Measurements from ENCODE around the gene RAB3IL1. TPM values are rescaled to one million over a fixed set of nuclear protein-coding genes. Genes with fewer than 3 reads are reported as not detected.
A peak's percentile ranks its signal among the peaks of the same experiment; 100 is the strongest.

Gene RAB3IL1
- total RNA-seq, 1 experiment from 2014 or later = 2.3 TPM

DNA sequence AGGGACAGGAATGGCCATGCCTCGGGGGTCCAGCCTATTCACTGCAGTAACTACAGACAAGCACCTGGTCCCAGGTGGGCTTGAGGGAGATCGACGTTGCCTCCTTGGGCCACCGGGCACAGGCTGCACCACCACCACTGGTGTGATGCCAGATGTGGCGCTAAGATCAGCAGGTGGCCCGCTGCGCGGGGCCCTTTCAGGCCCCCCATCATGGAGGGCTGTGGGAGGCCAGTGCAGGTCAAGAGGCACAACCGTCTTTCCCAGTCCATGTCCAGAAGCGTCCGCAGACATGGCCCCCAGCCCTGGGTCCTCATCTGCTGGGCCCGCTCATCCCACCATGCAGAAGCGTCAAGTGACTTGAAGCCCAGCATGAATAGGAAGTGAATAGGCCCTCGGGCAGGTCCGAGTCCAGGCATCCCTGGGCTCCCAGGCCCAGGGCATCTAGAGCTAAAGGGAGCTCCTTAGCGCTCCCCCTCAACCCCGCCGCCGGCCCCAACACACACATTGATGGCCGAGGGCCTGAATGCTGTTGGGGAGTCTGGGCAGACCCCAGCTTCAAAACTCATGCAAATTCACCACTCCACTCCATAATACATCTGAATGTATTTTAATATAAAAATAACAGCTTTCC lies 44.3 kb downstream of the RAB3IL1 start:
- TF ChIP-seq CTCF (IDR thresholded peaks at IDR 0.05; ENCODE audit: unreplicated experiment) = no peak
- Mint-ChIP-seq H3K27me3 (ENCODE audit: insufficient read depth, unreplicated experiment) (no peaks in the 10 kb centered on the region), H3K9me3 (ENCODE audit: unreplicated experiment) (no peaks in the 10 kb centered on the region), H3K36me3 (ENCODE audit: insufficient read depth, unreplicated experiment) (peaks cover 6% of the 10 kb centered on the region), H3K4me1 (ENCODE audit: insufficient read depth, unreplicated experiment) (peaks cover 18% of the 10 kb centered on the region), H3K27ac (ENCODE audit: low read depth, unreplicated experiment) (no peak overlapping the region), H3K4me3 (ENCODE audit: unreplicated experiment) (no peak overlapping the region)
- ChIA-PET CTCF (interaction anchor here (0.5 to 4.4 kb wide), 5 partner anchors 10 to 1966 kb away, joined by 3 to 32 read pairs (median 4); no protein-coding TSS in a partner anchor), POLR2A (no interaction called here)
- intact Hi-C loops (cut with micrococcal nuclease) = no loop called here
- no TSS peak for BruUV-seq (replicated peaks)
- DNase-seq (ENCODE audit: unreplicated experiment) = no peak

DNA sequence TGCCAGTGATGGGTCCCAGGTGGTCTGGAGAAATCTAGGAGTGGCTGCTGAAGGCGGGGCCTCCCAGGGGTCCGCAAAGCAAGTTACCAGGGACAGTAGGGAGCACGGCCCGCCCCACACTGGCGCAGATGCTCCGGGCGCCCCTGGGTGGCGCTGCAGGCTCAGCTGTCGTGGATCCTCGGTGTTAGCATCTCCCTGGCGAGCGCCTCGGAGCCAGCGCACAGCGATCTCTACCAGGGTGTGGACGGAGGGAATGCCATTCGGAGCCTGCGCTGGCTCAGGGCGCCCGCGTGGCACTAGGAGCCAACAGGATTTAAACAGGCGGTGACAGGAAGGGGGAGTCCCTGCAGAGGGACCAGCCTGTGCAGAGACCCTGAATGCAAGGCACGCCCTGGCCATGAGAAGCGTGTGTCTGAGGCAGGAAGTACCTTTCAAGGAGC lies 46.2 kb downstream of the RAB3IL1 start:
- H3K27me3 Mint-ChIP-seq (ENCODE audit: insufficient read depth, unreplicated experiment) = no peaks in the 10 kb centered on the region
- no peak overlapping the region for H3K4me3 Mint-ChIP-seq (ENCODE audit: unreplicated experiment)
- intact Hi-C loops (cut with micrococcal nuclease) = loop anchor here (1.0 kb wide), 6 partner anchors 17 to 211 kb away; no protein-coding TSS in a partner anchor
- TF ChIP-seq CTCF (IDR thresholded peaks at IDR 0.05; ENCODE audit: unreplicated experiment) = peak; percentile 97
- DNase-seq (ENCODE audit: unreplicated experiment) = peak; percentile 78
- POLR2A ChIA-PET = interaction anchor here (1.0 to 1.4 kb wide), 3 partner anchors 19 to 78 kb away, joined by 4 to 6 read pairs (median 4); partner anchors contain the start of gene FEN1
- H3K4me1 Mint-ChIP-seq (ENCODE audit: insufficient read depth, unreplicated experiment) = peaks cover 18% of the 10 kb centered on the region
- CTCF ChIA-PET = interaction anchor here (0.5 to 4.4 kb wide), 18 partner anchors 10 to 441 kb away, joined by 3 to 32 read pairs (median 6); partner anchors contain the start of gene FADS1
- H3K27ac Mint-ChIP-seq (ENCODE audit: low read depth, unreplicated experiment) = no peak overlapping the region
- peaks cover 3% of the 10 kb centered on the region for H3K36me3 Mint-ChIP-seq (ENCODE audit: insufficient read depth, unreplicated experiment)
- BruUV-seq (replicated peaks) = no TSS peak
- H3K9me3 Mint-ChIP-seq (ENCODE audit: unreplicated experiment) = no peaks in the 10 kb centered on the region

DNA sequence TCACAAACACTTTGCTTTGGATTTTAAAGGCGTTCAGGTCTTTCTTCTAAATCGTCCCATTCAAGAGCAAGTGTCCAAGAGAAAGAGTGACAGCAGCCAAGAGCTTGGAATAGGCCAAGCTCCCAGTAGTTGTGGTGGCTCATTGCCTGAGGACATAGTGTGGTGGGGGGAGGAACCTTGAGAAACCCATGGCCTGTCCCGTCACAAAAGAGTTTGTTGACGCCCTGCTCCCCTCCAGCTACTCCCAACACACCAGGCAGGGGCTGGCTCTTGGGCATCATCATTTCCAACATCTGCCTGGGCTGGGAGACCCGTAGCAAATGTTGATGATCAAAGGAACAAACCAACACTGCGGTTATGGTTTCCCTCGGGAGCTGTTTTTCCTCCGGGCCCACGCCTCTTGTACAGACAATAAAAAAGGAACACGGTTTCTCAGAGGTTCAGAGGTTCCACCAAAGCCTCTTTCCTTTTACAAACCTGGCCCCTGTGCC lies 46.8 kb downstream of the RAB3IL1 start:
- no peaks in the 10 kb centered on the region for H3K36me3 Mint-ChIP-seq (ENCODE audit: insufficient read depth, unreplicated experiment)
- no peak overlapping the region for H3K4me3 Mint-ChIP-seq (ENCODE audit: unreplicated experiment)
- CTCF ChIA-PET = interaction anchor here (0.6 to 4.4 kb wide), 21 partner anchors 11 to 980 kb away, joined by 3 to 32 read pairs (median 4); partner anchors contain the start of gene FADS1

More for the DNA sequence above, 46.8 kb downstream of the RAB3IL1 start:
- no peak for TF ChIP-seq CTCF (IDR thresholded peaks at IDR 0.05; ENCODE audit: unreplicated experiment)
- no peaks in the 10 kb centered on the region for H3K9me3 Mint-ChIP-seq (ENCODE audit: unreplicated experiment)
- POLR2A ChIA-PET = interaction anchor here (1.0 to 1.4 kb wide), 3 partner anchors 20 to 77 kb away, joined by 4 to 6 read pairs (median 4); partner anchors contain the start of gene FEN1
- intact Hi-C loops (cut with micrococcal nuclease) = loop anchor here (1.0 kb wide), 6 partner anchors 18 to 212 kb away; no protein-coding TSS in a partner anchor
- no peak for DNase-seq (ENCODE audit: unreplicated experiment)
- no peak overlapping the region for H3K27ac Mint-ChIP-seq (ENCODE audit: low read depth, unreplicated experiment)
- no peaks in the 10 kb centered on the region for H3K27me3 Mint-ChIP-seq (ENCODE audit: insufficient read depth, unreplicated experiment)
- H3K4me1 Mint-ChIP-seq (ENCODE audit: insufficient read depth, unreplicated experiment) = peaks cover 18% of the 10 kb centered on the region
- BruUV-seq (replicated peaks) = no TSS peak

Measured in MCF 10A (cell line).